H1 (cell line): ENCODE data around the gene SDF2. TPM values are rescaled to one million over a fixed set of nuclear protein-coding genes. Genes with fewer than 3 reads are reported as not detected.

Experiments used
- CTCF ChIA-PET: fragments of 300-600 bp; sonication (Branson Sonifier 250); formaldehyde crosslinking; loops from one replicate; lab custom pipeline; 2021; ENCODE audit not compliant: partially characterized antibody; lab: Charles Lee
- POLR2A ChIA-PET: fragments of 300-600 bp; sonication (Branson Sonifier 250); formaldehyde crosslinking; loops from one replicate; lab custom pipeline; 2021; ENCODE audit warnings: inconsistent platforms; ENCODE audit not compliant: partially characterized antibody; lab: Charles Lee
- DNase-seq, 2 experiments: peaks; one replicate each; pipeline versions ENCODE4 v3.0.0 to v3.0.0-alpha.2; 2010 to 2022; ENCODE audit warnings: low spot score in 2 of 2, low read depth in 1 of 2, mixed read lengths in 1 of 2
- FAIRE-seq: peaks from 2 replicates; lab custom pipeline; 2011; peaks lifted over from hg19 to GRCh38; lab: Jason Lieb, UNC
- H2AFZ ChIP-seq: 2 replicates; pipeline ENCODE4 v1.8.1; 2012; ENCODE audit warnings: low read length, inconsistent platforms
- H2AK5ac ChIP-seq: 2 replicates; pipeline ENCODE4 v1.6.1; 2013; ENCODE audit warnings: low read depth, low read length
- H2BK120ac ChIP-seq: replicated peaks from 2 replicates; pipeline ENCODE3; 2013; ENCODE audit warnings: low read depth, low read length, inconsistent platforms
- H2BK12ac ChIP-seq: 2 replicates; pipeline ENCODE4 v1.6.1; 2013; ENCODE audit warnings: low read depth, low read length
- H2BK15ac ChIP-seq: 2 replicates; pipeline ENCODE4 v1.6.1; 2013; ENCODE audit warnings: low read length
- H2BK20ac ChIP-seq: 2 replicates; pipeline ENCODE4 v1.6.1; 2013; ENCODE audit warnings: low read length
- H2BK5ac ChIP-seq: 2 replicates; pipeline ENCODE4 v1.6.1; 2013; ENCODE audit warnings: low read depth, low read length
- H3K14ac ChIP-seq: 2 replicates; pipeline ENCODE4 v1.6.1; 2013; ENCODE audit warnings: inconsistent platforms; ENCODE audit not compliant: insufficient read length
- H3K18ac ChIP-seq: 2 replicates; pipeline ENCODE4 v1.6.1; 2013; ENCODE audit warnings: low read length; ENCODE audit errors: extremely low read depth
- H3K23ac ChIP-seq: 2 replicates; pipeline ENCODE4 v1.6.1; 2013; ENCODE audit warnings: inconsistent platforms; ENCODE audit not compliant: insufficient read length
- H3K23me2 ChIP-seq: 2 replicates; pipeline ENCODE4 v1.6.1; 2013; ENCODE audit warnings: low read depth, low read length
- H3K27ac ChIP-seq: 2 replicates; pipeline ENCODE4 v1.6.1; 2011; ENCODE audit warnings: low read depth, low read length, inconsistent platforms
- H3K27me3 ChIP-seq, 4 experiments: replicated peaks in 1 of 4; 1 replicate in 1 of 4; 2 replicates in 3 of 4; pipeline versions ENCODE4 v1.6.1 to v1.8.1; 2011 to 2013; ENCODE audit warnings: low read length in 3 of 4, mild to moderate bottlenecking in 3 of 4, inconsistent platforms in 2 of 4, mixed read lengths in 2 of 4, moderate library complexity in 1 of 4; ENCODE audit not compliant: control insufficient read depth in 3 of 4, insufficient read depth in 3 of 4; ENCODE audit errors: extremely low read depth in 1 of 4
- H3K36me3 ChIP-seq, 4 experiments: 2 replicates each; pipeline versions ENCODE4 v1.6.1 to v1.8.1; 2011 to 2013; ENCODE audit warnings: mild to moderate bottlenecking in 4 of 4, low read length in 3 of 4, moderate library complexity in 2 of 4, control low read depth in 1 of 4, inconsistent platforms in 1 of 4; ENCODE audit not compliant: insufficient read depth in 4 of 4, control insufficient read depth in 2 of 4
- H3K4ac ChIP-seq: replicated peaks from 2 replicates; pipeline ENCODE3; 2013; ENCODE audit warnings: low read length, low read depth, mixed read lengths, inconsistent platforms; ENCODE audit not compliant: insufficient read length
- H3K4me1 ChIP-seq, 4 experiments: replicated peaks in 1 of 4; 1 replicate in 1 of 4; 2 replicates in 3 of 4; pipeline versions ENCODE4 v1.6.1 to v1.8.1; 2011 to 2013; ENCODE audit warnings: low read length in 3 of 4, inconsistent platforms in 2 of 4, mixed read lengths in 1 of 4; ENCODE audit not compliant: insufficient read depth in 4 of 4, control insufficient read depth in 3 of 4
- H3K4me2 ChIP-seq, 2 experiments: 2 replicates each; pipeline versions ENCODE4 v1.6.1 to v1.8.1; 2011 to 2013; ENCODE audit warnings: low read depth in 2 of 2, low read length in 2 of 2, control low read depth in 1 of 2, inconsistent platforms in 1 of 2, mild to moderate bottlenecking in 1 of 2; ENCODE audit not compliant: insufficient read depth in 1 of 2
- H3K4me3 ChIP-seq, 4 experiments: fragments of 200-600, 300-600 bp in 1 of 4; sonication (generic), shearing (Covaris generic), sonication (Bioruptor Twin) in 1 of 4; 2 replicates each; pipeline versions ENCODE4 v1.5.1 to v1.8.1; 2011 to 2016; ENCODE audit warnings: low read length in 4 of 4, low read depth in 3 of 4, control low read depth in 2 of 4, inconsistent platforms in 2 of 4, mild to moderate bottlenecking in 2 of 4, mixed read lengths in 1 of 4, moderate library complexity in 1 of 4; ENCODE audit not compliant: insufficient read depth in 2 of 4; ENCODE audit errors: extremely low read depth in 1 of 4
- H3K56ac ChIP-seq: replicated peaks from 2 replicates; pipeline ENCODE3; 2013; ENCODE audit warnings: low read depth, mild to moderate bottlenecking, mixed read lengths, low read length, inconsistent platforms; ENCODE audit not compliant: insufficient read length
- H3K79me1 ChIP-seq: 2 replicates; pipeline ENCODE4 v1.6.1; 2013; ENCODE audit warnings: low read depth, low read length, control low read depth
- H3K79me2 ChIP-seq, 2 experiments: 2 replicates each; pipeline versions ENCODE4 v1.6.1 to v1.8.1; 2012 to 2013; ENCODE audit warnings: low read length in 2 of 2, mild to moderate bottlenecking in 2 of 2, inconsistent platforms in 1 of 2; ENCODE audit not compliant: insufficient read depth in 2 of 2, control insufficient read depth in 1 of 2
- H3K9ac ChIP-seq, 4 experiments: replicated peaks in 1 of 4; 1 replicate in 1 of 4; 2 replicates in 3 of 4; pipeline versions ENCODE4 v1.6.1 to v1.8.1; 2011 to 2013; ENCODE audit warnings: low read depth in 3 of 4, low read length in 3 of 4, control low read depth in 2 of 4, mild to moderate bottlenecking in 2 of 4, moderate library complexity in 2 of 4, inconsistent platforms in 1 of 4; ENCODE audit errors: extremely low read depth in 1 of 4
- H3K9me3 ChIP-seq, 2 experiments: 2 replicates each; pipeline versions ENCODE4 v1.6.1 to v1.8.1; 2012 to 2013; ENCODE audit warnings: mild to moderate bottlenecking in 2 of 2, moderate library complexity in 2 of 2, control low read depth in 1 of 2, inconsistent platforms in 1 of 2, low read depth in 1 of 2, low read length in 1 of 2, mixed read lengths in 1 of 2; ENCODE audit not compliant: insufficient read depth in 2 of 2
- H4K20me1 ChIP-seq, 2 experiments: replicated peaks in 1 of 2; 2 replicates each; pipeline versions ENCODE3 to v1.8.1; 2011 to 2013; ENCODE audit warnings: inconsistent platforms in 2 of 2, low read length in 2 of 2, mild to moderate bottlenecking in 1 of 2; ENCODE audit not compliant: insufficient read depth in 2 of 2, control insufficient read depth in 1 of 2
- H4K5ac ChIP-seq: 2 replicates; pipeline ENCODE4 v1.6.1; 2013; ENCODE audit warnings: low read length, low read depth, mixed read lengths, inconsistent platforms; ENCODE audit not compliant: insufficient read length
- H4K8ac ChIP-seq: 2 replicates; pipeline ENCODE4 v1.8.0; 2013; ENCODE audit warnings: mild to moderate bottlenecking, moderate library complexity, low read length, inconsistent platforms; ENCODE audit not compliant: insufficient read depth; ENCODE audit errors: extremely low read depth
- H4K91ac ChIP-seq: replicated peaks from 2 replicates; pipeline ENCODE3; 2013; ENCODE audit warnings: low read length, mixed read lengths, inconsistent platforms; ENCODE audit not compliant: insufficient read length
- CBX8 ChIP-seq: fragments of 300-800, 300-1000 bp; sonication (generic); IDR thresholded peaks from 2 replicates; pipeline ENCODE4 v1.7.1; 2016; ENCODE audit warnings: low read depth, low read length, borderline replicate concordance
- FOSL1 ChIP-seq: IDR thresholded peaks from 2 replicates; pipeline ENCODE4 v1.6.1; 2011; ENCODE audit warnings: mild to moderate bottlenecking, low read depth, low read length, moderate library complexity; ENCODE audit not compliant: insufficient read depth
- GTF2F1 ChIP-seq: IDR thresholded peaks from 2 replicates; pipeline ENCODE4 v1.6.1; 2012; ENCODE audit warnings: low read depth, low read length, improper control_type of control experiment, borderline replicate concordance
- MAFK ChIP-seq: IDR thresholded peaks from 2 replicates; pipeline ENCODE4 v1.6.1; 2012; ENCODE audit warnings: low read depth, mild to moderate bottlenecking, improper control_type of control experiment, low read length
- POU5F1 ChIP-seq: IDR thresholded peaks from 2 replicates; pipeline ENCODE4 v1.6.1; 2011; ENCODE audit warnings: low read depth, mild to moderate bottlenecking, low read length, moderate library complexity
- SIRT6 ChIP-seq: IDR thresholded peaks from one replicate; pipeline ENCODE4 v1.7.1; 2012; ENCODE audit warnings: low read length, inconsistent platforms
- WGBS, 2 experiments: shearing (Covaris generic) in 1 of 2; methylation state at CpG; one replicate each; pipeline versions ENCODE4 v1.1.6 to v1.1.7; 2013 to 2015; ENCODE audit warnings: low lambda C conversion rate in 2 of 2, mixed read lengths in 2 of 2, inconsistent platforms in 1 of 2, low coverage in 1 of 2, missing lambda C conversion rate in 1 of 2; ENCODE audit not compliant: insufficient replicate concordance in 2 of 2, insufficient coverage in 1 of 2, insufficient read length in 1 of 2; ENCODE audit errors: extremely low coverage in 1 of 2, missing lambda C conversion rate in 1 of 2; 5-methylcytosine and 5-hydroxymethylcytosine counted together
- polyA plus RNA-seq, 7 experiments: library from polyadenylated mRNA; depleted of rRNA in 3 of 7; stranded (reverse) in 5 of 7; unstranded in 2 of 7; fragments of >200 nt in 5 of 7; fragments of 200-250 nt in 2 of 7; gene quantifications; 1 replicate in 5 of 7; 2 replicates in 1 of 7; 4 replicates in 1 of 7; pipeline versions ENCODE4 v1.2.1 to v1.2.3, GENCODE V29; 2011 to 2013; ENCODE audit warnings: missing spikeins in 2 of 7, mixed read lengths in 2 of 7
- total RNA-seq: library from RNA; stranded (reverse); fragmentation: NEBNext Ultra II Directional; extraction: Animal tissue kit (Norgen Biotek cat#: 25700); gene quantifications from 2 replicates; pipeline ENCODE4 v1.2.1, GENCODE V29; 2021

SDF2 gene
- total and polyA plus RNA-seq, 2 of the 8 experiments (the other 6 are each of a cell fraction or from before 2014, with no cell fraction given): 44.8 to 65.4 TPM

DNA sequence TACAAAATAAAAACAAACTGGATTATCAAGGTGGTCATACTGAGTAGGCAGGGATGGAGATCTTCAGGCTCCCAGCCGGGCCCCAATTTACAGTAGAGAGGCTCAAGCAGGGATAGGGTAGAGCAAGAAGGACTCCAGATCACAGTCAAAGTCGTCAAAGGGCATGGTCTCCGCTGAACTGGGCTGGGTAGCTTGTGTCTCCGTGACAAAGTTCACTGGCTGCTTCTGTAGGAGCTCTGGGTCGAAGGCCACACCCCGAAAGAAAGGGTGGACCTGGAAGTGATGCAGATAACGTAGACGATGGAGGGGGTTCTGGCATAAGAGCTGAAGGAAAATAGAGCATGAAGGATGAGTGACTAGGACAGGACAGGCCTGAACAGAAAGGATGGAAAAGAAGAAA is 51.3 kb downstream of the SDF2 start:
- no peak for DNase-seq
- H3K27ac ChIP-seq: no peak overlapping the region
- H3K23me2 ChIP-seq: no peaks in the 10 kb centered on the region
- H3K4me2 ChIP-seq: no peak overlapping the region
- H2AFZ ChIP-seq: no peak overlapping the region
- no peak overlapping the region for H3K4me3 ChIP-seq
- H3K27me3 ChIP-seq: no peaks in the 10 kb centered on the region
- H2BK20ac ChIP-seq: no peak overlapping the region
- FAIRE-seq: no peak
- H2BK5ac ChIP-seq: no peak overlapping the region
- H4K5ac ChIP-seq: no peak overlapping the region
- ChIA-PET CTCF (interaction anchor here (0.6 to 6.0 kb wide), 12 partner anchors 9 to 181 kb away, joined by 3 to 45 read pairs (median 5); partner anchors contain the start of gene SPAG5), POLR2A (interaction anchor here (0.9 to 14.8 kb wide), 14 partner anchors 9 to 275 kb away, joined by 3 to 163 read pairs (median 6); partner anchors contain the start of genes ALDOC, IFT20, SPAG5 and TNFAIP1)
- H3K36me3 ChIP-seq: peaks cover 18 to 49% (median 36%) of the 10 kb centered on the region in 4 experiments
- H3K4me1 ChIP-seq: no peaks in the 10 kb centered on the region
- H2AK5ac ChIP-seq: no peak overlapping the region
- H4K8ac ChIP-seq: no peak overlapping the region
- H3K18ac ChIP-seq: no peak overlapping the region
- no peak overlapping the region for H3K23ac ChIP-seq
- H3K14ac ChIP-seq: no peak overlapping the region
- no peak overlapping the region for H2BK120ac ChIP-seq
- H3K4ac ChIP-seq: no peak overlapping the region
- no peaks in the 10 kb centered on the region for H3K79me1 ChIP-seq
- peaks cover 2% of the 10 kb centered on the region in 2 experiments for H4K20me1 ChIP-seq
- no peaks in the 10 kb centered on the region for H3K9me3 ChIP-seq
- no peak overlapping the region for H2BK12ac ChIP-seq
- H4K91ac ChIP-seq: no peak overlapping the region
- H2BK15ac ChIP-seq: no peak overlapping the region
- H3K9ac ChIP-seq: no peak overlapping the region
- no peaks in the 10 kb centered on the region for H3K79me2 ChIP-seq
- H3K56ac ChIP-seq: no peak overlapping the region
- WGBS, 2 experiments: 90% methylated on average over 8 of the region's 8 CpGs; no CpG with 5 or more reads in 1 of the 2 experiments
- TF ChIP-seq POU5F1: no peak
- no peak for TF ChIP-seq GTF2F1
- TF ChIP-seq CBX8: no peak
- no peak for TF ChIP-seq SIRT6
- TF ChIP-seq MAFK: no peak
- no peak for TF ChIP-seq FOSL1
